H1 (cell line): ENCODE measurements around the gene PDP2. TPM values are rescaled to one million over a fixed set of nuclear protein-coding genes. Genes with fewer than 3 reads are reported as not detected.

ENCODE experiments used
- MAFK ChIP-seq: IDR thresholded peaks from 2 replicates; pipeline ENCODE4 v1.6.1; 2012; ENCODE audit warnings: low read depth, mild to moderate bottlenecking, improper control_type of control experiment, low read length
- PHF8 ChIP-seq: fragments of 200-600 bp; sonication (generic); conservative IDR thresholded peaks from 2 replicates; pipeline ENCODE4 v1.7.1; 2012; ENCODE audit warnings: low read depth, mild to moderate bottlenecking, inconsistent platforms, low read length, moderate library complexity
- polyA plus RNA-seq, 7 experiments: library from polyadenylated mRNA; depleted of rRNA in 3 of 7; stranded (reverse) in 5 of 7; unstranded in 2 of 7; fragments of >200 nt in 5 of 7; fragments of 200-250 nt in 2 of 7; gene quantifications; 1 replicate in 5 of 7; 2 replicates in 1 of 7; 4 replicates in 1 of 7; pipeline versions ENCODE4 v1.2.1 to v1.2.3, GENCODE V29; 2011 to 2013; ENCODE audit warnings: missing spikeins in 2 of 7, mixed read lengths in 2 of 7
- total RNA-seq: library from RNA; stranded (reverse); fragmentation: NEBNext Ultra II Directional; extraction: Animal tissue kit (Norgen Biotek cat#: 25700); gene quantifications from 2 replicates; pipeline ENCODE4 v1.2.1, GENCODE V29; 2021

The PDP2 gene
- total and polyA plus RNA-seq, 2 of the 8 experiments (the other 6 are each of a cell fraction or from before 2014, with no cell fraction given): 11.7 to 36.5 TPM

GRCh38 chr16:66902648-66903543 lies 22.6 kb downstream of the PDP2 start (continued):
- TF ChIP-seq PHF8 (no peak), MAFK (no peak)
